CD4-positive, alpha-beta T cell treated with Interleukin-4 for 1 hour (primary cell): Measurements from ENCODE around the gene SOX9.
"Not testable (repeated sequence)": the region's sequence is repeated elsewhere in the genome, so short reads cannot be mapped to it uniquely, and the experiment has no call there.

Experiments
- DNase-seq, 2 donors: peaks; one replicate each; pipeline ENCODE4 v3.0.0-alpha.2; 2020 to 2022

Gene SOX9

DNA sequence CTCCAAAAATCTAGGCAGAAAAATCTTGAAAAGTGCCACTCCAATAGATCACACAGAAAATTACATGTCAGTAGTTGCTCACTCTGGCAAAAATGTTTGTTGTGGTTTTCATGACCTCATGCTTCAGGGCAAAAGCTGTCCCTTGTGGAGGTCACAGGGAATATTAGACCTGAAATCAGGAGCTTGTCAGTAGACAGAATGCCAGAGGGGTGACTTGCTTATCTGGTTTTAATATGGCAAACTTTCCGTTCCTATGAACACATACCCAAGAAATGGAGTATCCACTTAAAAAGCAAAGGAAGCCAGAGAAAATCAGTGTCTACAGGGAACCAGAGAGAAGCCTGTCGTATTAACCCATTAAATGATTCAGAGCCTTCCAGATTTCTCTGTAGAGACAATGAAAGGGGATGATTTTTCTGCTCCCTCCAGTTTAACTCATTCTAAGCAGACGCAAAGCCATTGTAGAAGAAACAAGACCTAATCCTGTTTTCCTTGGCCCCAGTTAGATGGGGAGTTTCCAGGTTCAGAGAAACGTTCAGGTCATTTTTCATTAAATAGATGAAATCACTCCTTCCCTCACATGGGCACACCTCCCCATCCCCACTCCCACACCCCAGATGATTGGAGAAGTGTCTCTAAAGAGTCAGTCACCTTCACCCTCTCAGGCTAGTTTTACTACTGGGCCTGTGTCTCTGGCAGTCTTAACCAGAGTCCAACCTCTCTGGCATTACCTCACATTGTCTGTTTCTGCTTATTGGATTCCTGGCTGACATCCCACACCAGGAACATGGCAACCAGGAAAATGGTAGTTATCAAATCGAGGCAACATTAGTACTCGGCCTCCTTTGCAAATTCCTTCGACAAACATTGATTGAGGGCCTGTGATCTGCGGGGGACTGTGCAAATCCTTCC lies 6.0 kb downstream of the SOX9 start:
- DNase-seq, result no peak

- no peak for DNase-seq
These were observed 7.2 kb downstream of the SOX9 start for GRCh38 chr17:72128039-72128438.

DNA sequence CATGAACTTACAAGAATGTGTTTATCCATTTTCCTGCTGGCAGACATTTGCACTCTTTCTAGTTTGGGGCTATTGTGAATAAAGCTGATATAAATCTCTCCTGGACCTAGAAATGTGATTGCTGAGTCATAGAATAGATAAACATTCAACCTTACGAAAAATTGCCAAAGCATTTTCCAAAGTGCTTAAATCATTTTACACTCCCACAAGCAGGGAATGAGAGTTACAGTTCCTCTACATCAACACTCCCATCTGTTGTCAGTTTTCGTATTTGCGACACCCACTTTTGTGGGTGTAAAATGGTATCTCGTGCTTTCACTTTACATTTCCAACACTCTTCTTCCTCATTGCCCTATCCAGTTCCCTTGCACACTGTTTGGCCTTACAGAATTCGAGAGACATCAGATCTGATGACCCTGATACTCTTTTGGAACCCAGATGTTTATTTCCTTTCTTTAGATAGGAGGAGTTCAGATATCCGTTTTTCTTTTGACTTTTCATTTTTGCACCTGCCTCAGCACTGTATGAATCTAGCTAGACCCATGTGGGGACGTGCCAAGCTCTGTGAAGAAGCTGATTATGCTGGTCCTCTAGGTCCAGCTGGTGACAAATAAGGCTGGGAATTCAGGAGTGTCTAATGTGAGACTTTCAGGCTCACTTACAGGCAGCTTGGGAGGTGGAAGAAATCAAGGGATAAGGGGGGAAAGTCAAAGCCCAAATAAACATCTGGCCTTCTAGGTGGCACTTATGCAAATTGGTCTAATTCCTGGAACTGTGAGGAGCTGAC lies 14.0 kb downstream of the SOX9 start:
- no peak for DNase-seq

- DNase-seq, result no peak
These were observed 14.9 kb downstream of the SOX9 start for GRCh38 chr17:72135546-72136325.

GRCh38 chr17:72136692-72137091 lies 15.9 kb downstream of the SOX9 start:
- no peak for DNase-seq

DNA sequence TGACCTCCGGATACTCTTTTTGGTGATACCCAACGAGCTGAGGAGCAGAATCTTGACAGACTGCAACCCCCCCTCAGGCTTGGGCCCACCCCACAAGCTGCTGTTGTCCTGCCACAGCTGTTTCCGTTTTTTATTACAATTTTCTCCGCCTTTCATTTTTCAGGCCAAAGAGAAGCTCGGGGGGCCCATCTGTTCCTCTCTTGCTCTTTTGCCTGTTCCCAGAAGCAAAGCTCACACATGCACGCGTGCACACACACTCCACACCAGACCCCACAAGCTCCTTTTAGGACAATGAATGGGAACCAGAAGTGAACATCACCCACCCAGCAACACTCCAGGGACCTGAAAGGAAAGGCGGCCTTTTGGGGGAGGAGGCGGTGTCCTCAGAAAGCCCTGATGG lies 16.3 kb downstream of the SOX9 start:
- no peak for DNase-seq

DNA sequence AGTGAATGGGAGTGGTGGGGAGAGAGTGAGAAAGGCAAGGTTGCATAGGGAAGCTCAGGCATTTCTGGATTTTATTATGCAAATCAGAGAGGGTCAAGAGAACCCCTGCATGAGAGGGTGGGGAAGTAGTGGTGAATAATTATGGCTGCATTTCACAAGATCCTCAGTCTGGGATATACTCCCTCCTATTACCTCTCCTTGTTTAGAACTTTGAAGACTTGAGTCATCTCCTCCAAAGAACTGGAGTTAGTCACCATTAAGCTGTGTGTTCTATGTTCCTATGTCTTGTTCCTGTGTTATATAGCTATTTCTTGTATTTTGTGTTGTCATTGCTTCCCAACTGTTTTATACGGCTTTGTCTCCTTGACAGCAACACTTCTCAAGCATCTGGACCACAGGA lies 18.4 kb downstream of the SOX9 start:
- no peak for DNase-seq

DNA sequence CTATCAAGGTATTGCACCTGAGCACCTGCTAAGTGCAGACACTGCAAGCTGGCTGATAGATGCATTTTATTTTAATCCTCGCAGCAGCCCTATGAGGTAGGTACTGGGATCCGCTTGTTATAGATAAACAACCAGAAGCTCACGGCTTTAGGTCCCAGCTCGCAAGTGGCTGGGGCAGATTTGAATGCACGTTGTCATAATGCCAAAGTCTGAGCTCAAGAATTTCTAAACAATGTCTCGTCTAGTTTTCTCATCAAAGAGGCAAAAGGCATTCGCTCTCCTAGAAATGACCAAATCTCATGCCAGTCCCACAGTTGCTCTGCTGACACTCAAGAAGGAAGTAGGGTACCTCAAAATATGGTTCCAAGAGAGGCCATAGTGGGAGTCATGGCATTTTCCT lies 20.5 kb downstream of the SOX9 start:
- no peak for DNase-seq

GRCh38 chr17:72142097-72142496 lies 21.3 kb downstream of the SOX9 start:
- not testable (repeated sequence) for DNase-seq

GRCh38 chr17:72142614-72143013 lies 21.8 kb downstream of the SOX9 start:
- no peak for DNase-seq

GRCh38 chr17:72143245-72143644 lies 22.4 kb downstream of the SOX9 start:
- DNase-seq, result no peak

- DNase-seq, result no peak
These were observed 23.3 kb downstream of the SOX9 start for GRCh38 chr17:72144101-72144500.

DNA sequence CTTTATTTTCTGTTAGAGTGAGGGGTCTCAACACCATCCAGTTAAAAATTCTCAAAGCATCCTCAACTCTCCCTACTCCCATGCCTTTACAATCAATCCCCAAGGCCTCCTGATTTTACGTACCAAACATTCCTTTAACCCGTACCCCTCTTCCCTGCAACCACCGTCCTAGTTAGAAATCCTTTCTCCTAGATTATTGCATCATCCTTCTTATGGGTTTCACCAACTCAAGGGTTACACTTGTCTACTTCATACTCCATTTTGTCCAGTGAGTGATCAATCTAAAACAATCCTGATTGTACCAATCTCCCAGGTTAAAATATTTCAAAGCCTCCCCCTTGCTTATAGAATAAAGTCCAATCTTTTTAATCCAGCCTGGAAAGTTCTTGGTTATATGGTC lies 24.7 kb downstream of the SOX9 start:
- no peak for DNase-seq

GRCh38 chr17:72145962-72146361 lies 25.1 kb downstream of the SOX9 start:
- DNase-seq, result no peak

GRCh38 chr17:72146371-72146770 lies 25.6 kb downstream of the SOX9 start:
- DNase-seq, result no peak

DNA sequence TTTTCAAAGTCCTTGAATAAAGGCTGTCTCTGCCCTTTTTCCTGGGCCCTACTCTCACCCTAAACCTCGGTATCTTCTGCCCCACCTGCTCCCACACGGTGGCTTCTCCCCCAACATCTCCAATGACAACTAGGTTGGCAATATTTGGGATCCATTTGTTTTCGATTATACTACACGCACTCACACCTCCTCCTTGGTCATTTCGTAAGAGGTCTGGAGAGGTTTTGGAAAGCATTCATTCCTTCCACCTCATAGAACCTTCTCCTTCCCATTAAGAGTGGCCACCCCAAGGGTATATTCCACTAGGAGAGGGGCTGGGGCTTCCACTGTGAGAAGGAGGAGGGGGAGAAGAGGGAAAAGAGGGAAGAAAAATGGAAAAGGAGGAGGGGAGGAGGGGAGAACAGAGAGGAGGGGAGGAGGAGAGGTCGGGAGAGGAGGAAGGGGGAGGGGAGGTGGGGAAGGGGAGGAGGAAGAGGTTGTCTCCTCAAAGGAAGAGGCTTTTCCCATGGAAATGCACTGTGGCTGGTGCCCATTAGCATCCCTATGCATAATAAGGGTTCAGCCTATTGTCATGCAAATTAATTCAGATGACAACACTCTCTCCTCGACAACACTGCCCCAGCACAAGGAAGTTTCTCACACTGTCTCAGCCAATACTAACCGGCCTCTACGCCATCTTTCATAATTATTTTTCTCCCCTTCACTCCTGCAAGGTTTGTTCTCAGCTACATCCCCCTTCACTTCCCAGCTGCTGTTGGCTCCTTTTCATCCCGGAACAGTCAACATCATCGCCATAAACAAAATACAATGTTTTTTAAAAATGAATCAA lies 30.0 kb downstream of the SOX9 start:
- DNase-seq, result no peak

- DNase-seq, result no peak
These were observed 31.0 kb downstream of the SOX9 start for GRCh38 chr17:72151565-72152386.

DNA sequence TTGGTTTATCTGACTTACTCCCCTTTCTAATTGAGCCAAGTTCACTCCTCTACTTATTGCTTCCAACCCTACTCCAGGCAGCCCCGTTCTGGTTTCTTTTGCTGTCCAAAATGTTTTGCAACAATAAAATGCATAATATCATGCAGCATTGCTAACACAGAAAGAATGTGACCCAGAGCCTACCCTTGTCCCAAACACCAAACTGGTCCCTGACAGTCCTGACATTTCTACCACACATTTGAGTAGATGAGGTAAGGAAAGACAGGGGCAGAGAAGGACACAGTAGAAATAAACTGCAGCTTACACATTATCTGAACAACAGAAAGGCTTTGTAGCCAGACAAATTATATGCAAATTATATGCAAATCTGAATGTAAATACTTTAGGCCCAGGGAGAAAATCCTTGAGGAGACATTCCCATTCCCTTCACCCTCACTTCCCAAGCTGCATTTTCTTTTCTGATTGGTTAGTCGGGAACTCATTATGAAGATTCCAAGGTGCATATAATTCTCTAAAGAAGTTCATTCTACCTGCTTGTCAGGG lies 31.6 kb downstream of the SOX9 start:
- DNase-seq, result no peak

DNA sequence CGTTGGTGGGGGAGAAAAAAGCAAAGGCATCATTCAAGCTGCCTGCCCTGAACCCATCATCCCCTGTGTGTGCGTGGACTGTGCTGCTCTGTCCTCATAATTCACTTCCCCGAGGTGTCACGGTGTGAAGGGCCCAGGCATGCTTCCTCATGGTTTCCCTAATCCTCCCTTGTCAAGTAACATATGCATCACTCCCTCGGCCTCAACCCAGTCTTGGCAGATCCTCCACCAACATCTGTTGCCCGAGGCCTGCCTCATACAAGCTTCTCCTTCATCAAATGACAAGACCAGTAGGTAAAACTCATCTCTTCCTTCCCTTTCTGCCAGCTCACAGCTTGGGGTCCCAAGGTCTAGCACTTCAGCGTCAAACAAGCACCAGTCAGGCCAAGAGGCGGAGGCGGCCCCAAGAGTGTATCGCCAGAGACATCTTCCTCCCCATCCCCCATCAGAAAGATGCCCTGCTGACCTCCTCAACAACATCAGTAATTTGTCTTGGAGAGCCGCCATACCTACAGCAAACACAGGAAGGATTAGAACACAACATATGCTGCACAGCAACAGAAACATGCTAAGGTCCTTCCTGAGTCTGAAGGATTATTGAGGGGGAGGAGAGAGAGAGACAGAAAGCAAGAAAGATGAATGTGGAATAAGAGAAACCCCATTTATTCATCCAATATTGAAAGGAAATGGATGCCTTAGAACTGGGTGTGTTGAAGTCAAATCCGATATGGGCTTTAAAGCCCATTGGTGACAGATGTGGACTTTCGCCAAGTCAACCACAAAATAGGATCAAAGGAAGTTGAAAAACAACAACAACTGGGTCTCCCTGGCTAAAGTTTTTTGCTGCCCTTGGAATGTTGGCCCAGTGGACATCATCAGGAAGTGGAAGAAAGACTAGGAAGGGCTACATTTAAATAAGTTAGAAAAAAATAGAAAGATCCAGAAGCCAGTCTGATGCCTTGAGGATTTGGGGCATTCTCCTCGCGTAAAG lies 38.4 kb downstream of the SOX9 start:
- no peak for DNase-seq

- no peak for DNase-seq
These were observed 41.7 kb downstream of the SOX9 start for GRCh38 chr17:72162569-72162968.
